Fibroblast of upper back skin (primary cell): Measurements from ENCODE around the gene RYR2.

ENCODE experiments used
- DNase-seq: peaks from one replicate; pipeline ENCODE4 v3.0.0-alpha.2; 2013

Gene RYR2

DNA sequence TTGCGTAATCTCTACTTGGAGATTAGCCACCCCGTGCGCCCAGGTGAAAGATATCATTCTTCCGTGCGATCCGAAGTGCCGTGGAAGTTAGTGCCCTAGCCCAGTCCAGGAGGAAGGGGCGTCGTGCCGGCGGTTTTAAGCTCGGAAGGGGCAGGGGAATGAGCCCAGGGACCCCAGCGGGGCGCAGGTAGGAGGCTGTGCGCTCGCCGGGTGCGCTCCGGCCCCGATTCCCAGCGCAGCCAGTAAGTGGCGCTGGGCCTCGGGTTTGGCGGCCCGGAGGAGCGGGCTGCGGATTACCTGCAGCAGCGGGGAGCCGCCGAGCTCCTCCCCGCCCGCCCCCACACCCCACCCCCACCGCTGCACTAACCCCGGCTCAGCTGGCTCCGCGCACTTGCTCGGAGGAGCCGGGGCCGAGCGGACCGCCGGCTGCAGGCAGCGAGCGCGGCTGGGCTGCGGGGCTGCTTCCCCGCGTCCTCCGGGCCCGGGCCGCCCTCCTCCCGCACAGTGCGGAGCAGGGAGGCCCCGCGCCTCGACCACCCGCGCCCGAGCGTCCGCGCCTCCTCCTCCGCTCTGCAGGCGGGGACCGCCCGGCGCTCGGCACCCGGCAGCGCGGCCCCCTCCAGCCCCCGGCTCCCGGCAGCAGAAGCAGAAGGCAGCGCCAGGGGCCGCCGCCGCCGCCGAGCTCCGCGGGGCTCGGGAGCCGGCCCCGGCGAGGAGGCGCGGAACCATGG lies at the start of gene RYR2:
RYR2 (plus strand) TSS at position 390 of the 731 bp plus-strand sequence; CDS start at position 728, 338 bp downstream.
- DNase-seq = no peak

GRCh38 chr1:236992449-236992848 lies 49.5 kb upstream of the RYR2 start:
- no peak for DNase-seq

DNA sequence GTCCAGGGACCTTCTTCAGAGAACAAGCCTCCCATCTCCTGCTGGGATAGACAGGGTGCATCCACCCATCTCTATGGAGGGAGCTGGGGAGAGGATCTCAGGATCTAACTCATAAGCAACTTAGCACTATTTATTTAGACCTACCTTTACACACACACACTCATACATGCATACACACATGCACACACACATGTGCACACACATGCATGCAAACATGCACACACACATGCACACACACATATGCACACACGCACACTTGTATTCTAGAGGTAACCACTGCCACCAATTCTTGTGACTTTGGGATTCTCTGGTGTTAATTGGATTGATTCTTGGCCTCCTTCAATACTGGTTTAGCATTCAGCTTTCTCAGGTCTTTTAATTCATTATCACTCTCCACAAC lies 47.5 kb upstream of the RYR2 start:
- DNase-seq = no peak

- no peak for DNase-seq
These were observed 44.6 kb upstream of the RYR2 start for GRCh38 chr1:236997361-236997760.

DNA sequence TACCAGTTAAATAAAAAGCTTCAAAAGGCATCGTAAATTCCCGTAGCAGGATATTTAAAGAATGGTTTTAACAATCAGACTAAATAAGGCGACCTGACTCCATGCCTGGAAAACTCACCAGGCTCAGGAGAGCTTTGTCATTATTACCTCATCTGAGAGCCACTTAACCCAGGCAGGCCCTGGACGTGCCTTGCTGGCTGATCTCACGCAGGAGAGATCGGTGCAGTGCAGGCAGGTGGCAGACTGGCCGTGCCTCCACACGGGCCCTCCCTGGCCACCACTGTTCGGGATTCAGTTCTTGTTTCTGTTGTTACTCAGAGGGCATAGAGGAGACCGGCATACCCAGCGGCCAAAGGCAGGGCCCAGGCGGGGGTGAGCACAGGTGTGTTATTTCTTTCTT lies 44.1 kb upstream of the RYR2 start:
- DNase-seq = no peak

GRCh38 chr1:236998546-236998945 lies 43.4 kb upstream of the RYR2 start:
- no peak for DNase-seq

GRCh38 chr1:237000191-237000590 lies 41.8 kb upstream of the RYR2 start:
- no peak for DNase-seq

- no peak for DNase-seq
These were observed 38.5 kb upstream of the RYR2 start for GRCh38 chr1:237003516-237003915.

GRCh38 chr1:237004116-237004515 lies 37.9 kb upstream of the RYR2 start, which contains the start of gene MT1HL1:
TSS of gene MT1HL1 (minus strand) at chr1:237004441. CDS start at chr1:237004372, 69 bp downstream.
- no peak for DNase-seq

GRCh38 chr1:237005674-237006073 lies 36.3 kb upstream of the RYR2 start:
- DNase-seq = no peak

- no peak for DNase-seq
These were observed 34.7 kb upstream of the RYR2 start for GRCh38 chr1:237007147-237007881.

- DNase-seq = no peak
These were observed 32.4 kb upstream of the RYR2 start for GRCh38 chr1:237009611-237010010.

GRCh38 chr1:237011432-237011831 lies 30.6 kb upstream of the RYR2 start:
- no peak for DNase-seq

GRCh38 chr1:237012361-237012760 lies 29.6 kb upstream of the RYR2 start:
- DNase-seq = no peak

- no peak for DNase-seq
These were observed 29.1 kb upstream of the RYR2 start for GRCh38 chr1:237012788-237013383.

GRCh38 chr1:237013608-237014007 lies 28.4 kb upstream of the RYR2 start:
- no peak for DNase-seq

GRCh38 chr1:237016626-237017025 lies 25.4 kb upstream of the RYR2 start:
- no peak for DNase-seq

DNA sequence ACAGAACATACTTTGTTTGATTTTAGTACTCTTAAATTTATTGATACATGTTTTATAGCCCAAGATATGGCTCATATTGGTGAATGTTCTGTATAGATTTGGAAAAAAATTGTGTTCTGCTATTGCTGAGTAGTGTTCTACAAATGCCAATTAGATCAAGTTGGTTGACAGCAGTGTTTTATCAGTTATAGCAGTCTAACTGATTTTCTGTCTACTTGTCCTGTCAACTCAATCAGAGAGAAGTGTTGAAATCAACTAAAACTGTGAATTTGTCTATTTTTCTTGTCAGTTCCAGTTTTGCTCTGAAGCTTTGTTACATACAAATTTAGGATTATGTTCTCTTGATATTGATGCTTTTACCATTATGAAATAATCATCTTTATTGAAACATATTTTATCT lies 23.1 kb upstream of the RYR2 start:
- DNase-seq = no peak

- no peak for DNase-seq
These were observed 16.5 kb upstream of the RYR2 start for GRCh38 chr1:237025358-237026074.

- no peak for DNase-seq
These were observed 12.7 kb upstream of the RYR2 start for GRCh38 chr1:237029240-237029639.

- DNase-seq = no peak
These were observed 12.0 kb upstream of the RYR2 start for GRCh38 chr1:237029850-237030535.

- DNase-seq = no peak
These were observed 10.5 kb upstream of the RYR2 start for GRCh38 chr1:237031480-237031879.

- no peak for DNase-seq
These were observed 10.0 kb upstream of the RYR2 start for GRCh38 chr1:237032029-237032428.
